Measurements from ENCODE around the gene GFY.

- TF ChIP-seq CTCF (IDR thresholded peaks at IDR 0.05): no peak
- no peak for TF ChIP-seq POLR2A (IDR thresholded peaks at IDR 0.05)
These were observed 25.2 kb upstream of the GFY start for GRCh38 chr19:49400029-49400428.

All from right lobe of liver (tissue), 4 donors.